Endometrial microvascular endothelial cells (primary cell): ENCODE data around the gene ZNF697. TPM values are rescaled to one million over a fixed set of nuclear protein-coding genes. Genes with fewer than 3 reads are reported as not detected.
"Not testable (repeated sequence)": the region's sequence is repeated elsewhere in the genome, so short reads cannot be mapped to it uniquely, and the experiment has no call there.

Experiments used
- in situ Hi-C: cut with HindIII; loops from 2 replicates; pipeline ENCODE4 v1.10.0; 2017; ENCODE audit warnings: low sequenced_read_pairs, low pct_unique_long_range_greater_than_20kb; ENCODE audit errors: inconsistent ontology term
- total RNA-seq: library from RNA; depleted of rRNA; stranded (reverse); fragments of >200 nt; gene quantifications from one replicate; pipeline ENCODE4 v1.2.3, GENCODE V29; 2015; ENCODE audit errors: inconsistent ontology term

ZNF697 gene
- total RNA-seq, 1 donor from 2014 or later: 12.1 TPM

GRCh38 chr1:119636491-119637089, 11.5 kb downstream of the ZNF697 start:
- in situ Hi-C loops: no loop called here

GRCh38 chr1:119635811-119636390, 12.2 kb downstream of the ZNF697 start:
- in situ Hi-C loops: no loop called here

- in situ Hi-C loops: no loop called here
Observed at GRCh38 chr1:119634016-119634415, 14.1 kb downstream of the ZNF697 start.

- in situ Hi-C loops: no loop called here
Observed at GRCh38 chr1:119633575-119633974, 14.5 kb downstream of the ZNF697 start.

GRCh38 chr1:119632841-119633240, 15.2 kb downstream of the ZNF697 start:
- in situ Hi-C loops: no loop called here

- in situ Hi-C loops: no loop called here
Observed at GRCh38 chr1:119632103-119632490, 16.0 kb downstream of the ZNF697 start.

GRCh38 chr1:119631433-119632102, 16.5 kb downstream of the ZNF697 start:
- in situ Hi-C loops: no loop called here

GRCh38 chr1:119631086-119631432, 17.0 kb downstream of the ZNF697 start:
- in situ Hi-C loops: no loop called here

- in situ Hi-C loops: no loop called here
Observed at GRCh38 chr1:119626841-119627240, 21.2 kb downstream of the ZNF697 start.

GRCh38 chr1:119626011-119626545, 22.0 kb downstream of the ZNF697 start:
- in situ Hi-C loops: no loop called here

GRCh38 chr1:119623678-119624077, 24.4 kb downstream of the ZNF697 start:
- in situ Hi-C loops: no loop called here

GRCh38 chr1:119623193-119623515, 24.9 kb downstream of the ZNF697 start:
- in situ Hi-C loops: no loop called here

- in situ Hi-C loops: no loop called here
Observed at GRCh38 chr1:119622311-119623192, 25.5 kb downstream of the ZNF697 start.

- in situ Hi-C loops: no loop called here
Observed at GRCh38 chr1:119621705-119622104, 26.4 kb downstream of the ZNF697 start.

- in situ Hi-C loops: no loop called here
Observed at GRCh38 chr1:119617751-119618691, 30.0 kb downstream of the ZNF697 start.

- in situ Hi-C loops: not testable (repeated sequence)
Observed at GRCh38 chr1:119616748-119617147, 31.3 kb downstream of the ZNF697 start.

- in situ Hi-C loops: not testable (repeated sequence)
Observed at GRCh38 chr1:119615100-119615499, 33.0 kb downstream of the ZNF697 start.
